Activated CD8-positive, alpha-beta T cell treated with anti-CD3 and anti-CD28 coated beads, Interleukin-2, amount 10 ng/mL, durations not matched to agents 7 days and 5 days (primary cell): ENCODE data around the gene ADK. TPM values are rescaled to one million over a fixed set of nuclear protein-coding genes. Genes with fewer than 3 reads are reported as not detected.

Source experiments
- ATAC-seq: fragments of 150-1000 bp; cut with Tn5 transposase; one replicate; pipeline ENCODE4 v1.10.0; 2021; ENCODE audit warnings: moderate library complexity
- CTCF ChIA-PET: fragments of 350-600 bp; sonication (Branson Sonifier 250); formaldehyde crosslinking; loops from one replicate; lab custom pipeline; 2021; ENCODE audit warnings: antibody characterized with exemption; lab: Charles Lee
- POLR2A ChIA-PET: fragments of 350-600 bp; sonication (Branson Sonifier 250); formaldehyde crosslinking; loops from one replicate; lab custom pipeline; 2021; ENCODE audit warnings: antibody characterized with exemption; lab: Charles Lee
- DNase-seq: peaks from one replicate; pipeline ENCODE4 v3.0.0-alpha.2; 2020
- H3K27ac Mint-ChIP-seq: one replicate; pipeline ENCODE4 v1.8.0; 2021; ENCODE audit warnings: mild to moderate bottlenecking, mixed read lengths
- H3K27me3 Mint-ChIP-seq: one replicate; pipeline ENCODE4 v1.8.0; 2021; ENCODE audit warnings: low read depth, mixed read lengths
- H3K36me3 Mint-ChIP-seq: one replicate; pipeline ENCODE4 v1.8.0; 2021; ENCODE audit warnings: low read depth, mixed read lengths
- H3K4me1 Mint-ChIP-seq: one replicate; pipeline ENCODE4 v1.8.0; 2021; ENCODE audit warnings: low read depth, mixed read lengths
- H3K4me3 Mint-ChIP-seq: one replicate; pipeline ENCODE4 v1.8.0; 2021; ENCODE audit warnings: mild to moderate bottlenecking, mixed read lengths
- H3K9me3 Mint-ChIP-seq: one replicate; pipeline ENCODE4 v1.8.0; 2022; ENCODE audit warnings: mixed read lengths; ENCODE audit not compliant: insufficient read depth
- total RNA-seq, 2 experiments: library from RNA; stranded (reverse); gene quantifications; one replicate each; pipeline ENCODE4 v1.2.3, GENCODE V29; 2021

ADK gene
- total RNA-seq, 2 experiments from 2014 or later = 40.2 to 42.1 TPM

GRCh38 chr10:74662635-74663034 lies 511.6 kb downstream of the ADK start:
- H3K9me3 Mint-ChIP-seq = no peaks in the 10 kb centered on the region
- H3K4me3 Mint-ChIP-seq = no peak overlapping the region

GRCh38 chr10:74669210-74669609 lies 518.2 kb downstream of the ADK start:
- ChIA-PET CTCF (no interaction called here), POLR2A (interaction anchor here (0.6 kb wide), 1 partner anchor 344 kb away, joined by 5 read pairs; no protein-coding TSS in a partner anchor)

More at GRCh38 chr10:74662635-74663034, 511.6 kb downstream of the ADK start:
- H3K36me3 Mint-ChIP-seq = no peaks in the 10 kb centered on the region
- no peaks in the 10 kb centered on the region for H3K4me1 Mint-ChIP-seq
- POLR2A ChIA-PET = no interaction called here
- ATAC-seq (no peak), DNase-seq (no peak)
- CTCF ChIA-PET = interaction anchor here (1.0 to 1.4 kb wide), 2 partner anchors 18 to 76 kb away, joined by 3 read pairs; no protein-coding TSS in a partner anchor
- H3K27ac Mint-ChIP-seq = no peak overlapping the region
- H3K27me3 Mint-ChIP-seq = no peaks in the 10 kb centered on the region

GRCh38 chr10:74671716-74672115 lies 520.7 kb downstream of the ADK start:
- CTCF ChIA-PET = no interaction called here

More at GRCh38 chr10:74669210-74669609, 518.2 kb downstream of the ADK start:
- DNase-seq (no peak), ATAC-seq (no peak)
- no peaks in the 10 kb centered on the region for H3K27me3 Mint-ChIP-seq
- H3K9me3 Mint-ChIP-seq = peaks cover 11% of the 10 kb centered on the region
- H3K4me1 Mint-ChIP-seq = no peaks in the 10 kb centered on the region
- peaks cover 26% of the 10 kb centered on the region for H3K36me3 Mint-ChIP-seq
- H3K4me3 Mint-ChIP-seq = no peak overlapping the region
- no peak overlapping the region for H3K27ac Mint-ChIP-seq

GRCh38 chr10:74672430-74673165 lies 521.6 kb downstream of the ADK start:
- ChIA-PET POLR2A (no interaction called here), CTCF (interaction anchor here (0.8 kb wide), 1 partner anchor 11 kb away, joined by 3 read pairs; no protein-coding TSS in a partner anchor)
- Mint-ChIP-seq H3K9me3 (peaks cover 11% of the 10 kb centered on the region), H3K4me3 (no peak overlapping the region), H3K36me3 (peaks cover 42% of the 10 kb centered on the region), H3K27ac (no peak overlapping the region), H3K27me3 (no peaks in the 10 kb centered on the region), H3K4me1 (peaks cover 4% of the 10 kb centered on the region)
- ATAC-seq = no peak
- no peak for DNase-seq

More at GRCh38 chr10:74671716-74672115, 520.7 kb downstream of the ADK start:
- Mint-ChIP-seq H3K36me3 (peaks cover 38% of the 10 kb centered on the region), H3K9me3 (peaks cover 11% of the 10 kb centered on the region), H3K4me1 (no peaks in the 10 kb centered on the region), H3K27ac (no peak overlapping the region), H3K4me3 (no peak overlapping the region), H3K27me3 (no peaks in the 10 kb centered on the region)
- no peak for ATAC-seq
- no peak for DNase-seq
- POLR2A ChIA-PET = no interaction called here

- peaks cover 11% of the 10 kb centered on the region for H3K9me3 Mint-ChIP-seq
- ATAC-seq (no peak), DNase-seq (no peak)
- POLR2A ChIA-PET = no interaction called here
- peaks cover 49% of the 10 kb centered on the region for H3K36me3 Mint-ChIP-seq
- CTCF ChIA-PET = no interaction called here
- H3K27ac Mint-ChIP-seq = no peak overlapping the region
- no peaks in the 10 kb centered on the region for H3K27me3 Mint-ChIP-seq
- no peak overlapping the region for H3K4me3 Mint-ChIP-seq
- peaks cover 7% of the 10 kb centered on the region for H3K4me1 Mint-ChIP-seq
These were observed 523.9 kb downstream of the ADK start for GRCh38 chr10:74674927-74675326.

- Mint-ChIP-seq H3K27me3 (no peaks in the 10 kb centered on the region), H3K9me3 (peaks cover 11% of the 10 kb centered on the region), H3K4me3 (no peak overlapping the region), H3K4me1 (peaks cover 7% of the 10 kb centered on the region), H3K27ac (no peak overlapping the region), H3K36me3 (peaks cover 49% of the 10 kb centered on the region)
- ChIA-PET CTCF (no interaction called here), POLR2A (no interaction called here)
- ATAC-seq (no peak), DNase-seq (no peak)
These were observed 524.5 kb downstream of the ADK start for GRCh38 chr10:74675484-74675883.

- Mint-ChIP-seq H3K4me3 (no peak overlapping the region), H3K36me3 (peaks cover 37% of the 10 kb centered on the region), H3K27ac (no peak overlapping the region), H3K9me3 (peaks cover 4% of the 10 kb centered on the region), H3K27me3 (no peaks in the 10 kb centered on the region), H3K4me1 (peaks cover 14% of the 10 kb centered on the region)
- ATAC-seq = no peak
- ChIA-PET CTCF (interaction anchor here (2.0 kb wide), 1 partner anchor 12 kb away, joined by 4 read pairs; no protein-coding TSS in a partner anchor), POLR2A (no interaction called here)
- DNase-seq = no peak
These were observed 526.9 kb downstream of the ADK start for GRCh38 chr10:74677951-74678350.

- CTCF ChIA-PET = interaction anchor here (1.5 kb wide), 1 partner anchor 15 kb away, joined by 3 read pairs; no protein-coding TSS in a partner anchor
- no peak overlapping the region for H3K4me3 Mint-ChIP-seq
- ATAC-seq = no peak
- H3K27me3 Mint-ChIP-seq = no peaks in the 10 kb centered on the region
- no peaks in the 10 kb centered on the region for H3K9me3 Mint-ChIP-seq
- H3K4me1 Mint-ChIP-seq = peaks cover 14% of the 10 kb centered on the region
- peaks cover 16% of the 10 kb centered on the region for H3K36me3 Mint-ChIP-seq
- no peak overlapping the region for H3K27ac Mint-ChIP-seq
- DNase-seq = no peak
- POLR2A ChIA-PET = no interaction called here
These were observed 531.1 kb downstream of the ADK start for GRCh38 chr10:74681917-74682627.

- ChIA-PET POLR2A (no interaction called here), CTCF (interaction anchor here (1.0 kb wide), 1 partner anchor 55 kb away, joined by 3 read pairs; no protein-coding TSS in a partner anchor)
- no peaks in the 10 kb centered on the region for H3K9me3 Mint-ChIP-seq
- H3K4me3 Mint-ChIP-seq = no peak overlapping the region
- H3K27ac Mint-ChIP-seq = no peak overlapping the region
- H3K36me3 Mint-ChIP-seq = peaks cover 16% of the 10 kb centered on the region
- no peaks in the 10 kb centered on the region for H3K27me3 Mint-ChIP-seq
- ATAC-seq = no peak
- H3K4me1 Mint-ChIP-seq = peaks cover 9% of the 10 kb centered on the region
- DNase-seq = no peak
These were observed 532.0 kb downstream of the ADK start for GRCh38 chr10:74683067-74683466.

- CTCF ChIA-PET = interaction anchor here (1.0 to 1.1 kb wide), 2 partner anchors 54 to 336 kb away, joined by 3 read pairs; no protein-coding TSS in a partner anchor
- peaks cover 7% of the 10 kb centered on the region for H3K4me1 Mint-ChIP-seq
- H3K4me3 Mint-ChIP-seq = no peak overlapping the region
These were observed 532.8 kb downstream of the ADK start for GRCh38 chr10:74683621-74684364.

GRCh38 chr10:74684462-74684861 lies 533.4 kb downstream of the ADK start:
- no peak for ATAC-seq
- POLR2A ChIA-PET = no interaction called here
- Mint-ChIP-seq H3K27me3 (no peaks in the 10 kb centered on the region), H3K27ac (no peak overlapping the region), H3K9me3 (no peaks in the 10 kb centered on the region), H3K4me3 (no peak overlapping the region), H3K4me1 (peaks cover 7% of the 10 kb centered on the region), H3K36me3 (peaks cover 15% of the 10 kb centered on the region)
- CTCF ChIA-PET = interaction anchor here (0.6 to 1.1 kb wide), 3 partner anchors 16 to 336 kb away, joined by 3 to 4 read pairs (median 3); no protein-coding TSS in a partner anchor
- DNase-seq = no peak

More at GRCh38 chr10:74683621-74684364, 532.8 kb downstream of the ADK start:
- no peaks in the 10 kb centered on the region for H3K27me3 Mint-ChIP-seq
- POLR2A ChIA-PET = no interaction called here
- peaks cover 17% of the 10 kb centered on the region for H3K36me3 Mint-ChIP-seq
- no peak for ATAC-seq
- no peak for DNase-seq
- no peaks in the 10 kb centered on the region for H3K9me3 Mint-ChIP-seq
- no peak overlapping the region for H3K27ac Mint-ChIP-seq
